ENCODE measurements around the gene SORBS2.

Gene SORBS2

DNA sequence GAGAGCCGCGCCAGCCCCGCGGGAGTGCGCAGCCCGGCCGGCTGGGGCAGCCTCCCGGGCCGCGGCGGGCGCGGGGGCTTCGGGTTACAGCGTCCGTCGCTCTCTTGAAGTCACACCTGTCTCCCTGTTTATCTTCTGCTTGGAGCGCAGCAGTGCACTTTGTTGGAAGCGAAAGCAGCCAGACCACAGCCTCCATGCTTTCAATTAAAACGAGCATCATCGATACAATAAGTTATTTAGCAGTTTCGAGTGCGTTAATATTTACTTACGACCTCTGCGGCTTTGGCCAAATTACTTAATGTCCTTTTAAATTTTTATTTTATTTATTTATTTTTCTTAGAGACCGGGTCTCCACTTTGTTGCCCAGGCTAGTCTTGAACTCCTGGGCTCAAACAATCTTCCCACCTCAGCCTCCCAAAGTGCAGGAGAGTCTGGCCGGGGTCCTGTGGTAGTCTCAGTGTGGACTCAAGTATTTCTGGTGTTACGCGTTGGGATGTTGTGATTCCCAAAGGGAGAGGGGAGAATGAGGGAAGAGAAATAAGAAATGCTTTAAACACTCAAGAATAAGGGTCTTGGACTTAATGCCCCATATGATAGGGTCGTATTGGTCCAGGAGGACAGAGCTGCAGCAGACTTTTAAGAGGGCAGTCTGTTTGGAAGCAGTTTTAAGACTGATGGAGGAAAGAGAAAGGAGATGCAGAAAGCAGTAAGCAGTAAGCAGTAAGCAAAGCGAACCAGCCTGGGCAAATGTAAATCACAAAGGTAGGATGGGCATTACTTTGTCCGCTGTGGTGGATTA, 276.2 kb downstream of the SORBS2 start:
- no peak for DNase-seq (ENCODE audit: low read depth)
- H3K4me3 ChIP-seq (ENCODE audit: low read depth, low read length) = no peak overlapping the region
- TF ChIP-seq, protein P1, sequence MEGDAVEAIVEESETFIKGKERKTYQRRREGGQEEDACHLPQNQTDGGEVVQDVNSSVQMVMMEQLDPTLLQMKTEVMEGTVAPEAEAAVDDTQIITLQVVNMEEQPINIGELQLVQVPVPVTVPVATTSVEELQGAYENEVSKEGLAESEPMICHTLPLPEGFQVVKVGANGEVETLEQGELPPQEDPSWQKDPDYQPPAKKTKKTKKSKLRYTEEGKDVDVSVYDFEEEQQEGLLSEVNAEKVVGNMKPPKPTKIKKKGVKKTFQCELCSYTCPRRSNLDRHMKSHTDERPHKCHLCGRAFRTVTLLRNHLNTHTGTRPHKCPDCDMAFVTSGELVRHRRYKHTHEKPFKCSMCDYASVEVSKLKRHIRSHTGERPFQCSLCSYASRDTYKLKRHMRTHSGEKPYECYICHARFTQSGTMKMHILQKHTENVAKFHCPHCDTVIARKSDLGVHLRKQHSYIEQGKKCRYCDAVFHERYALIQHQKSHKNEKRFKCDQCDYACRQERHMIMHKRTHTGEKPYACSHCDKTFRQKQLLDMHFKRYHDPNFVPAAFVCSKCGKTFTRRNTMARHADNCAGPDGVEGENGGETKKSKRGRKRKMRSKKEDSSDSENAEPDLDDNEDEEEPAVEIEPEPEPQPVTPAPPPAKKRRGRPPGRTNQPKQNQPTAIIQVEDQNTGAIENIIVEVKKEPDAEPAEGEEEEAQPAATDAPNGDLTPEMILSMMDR (IDR thresholded peaks at IDR 0.05; ENCODE audit: insufficient read depth, low read depth, low read length, missing control alignments) = no peak
